Nephron (organoid): ENCODE data around the gene CARF.
"Not testable (repeated sequence)": the region's sequence is repeated elsewhere in the genome, so short reads cannot be mapped to it uniquely, and the experiment has no call there.

Experiments
- H3K27ac Mint-ChIP-seq, 3 experiments: 2 replicates each; pipeline ENCODE4 v1.8.0; 2020; ENCODE audit warnings: mixed read lengths in 3 of 3, mild to moderate bottlenecking in 2 of 3, moderate library complexity in 1 of 3
- H3K27me3 Mint-ChIP-seq: 2 replicates; pipeline ENCODE4 v1.8.0; 2021; ENCODE audit warnings: low read depth, mild to moderate bottlenecking, moderate library complexity, mixed read lengths
- H3K36me3 Mint-ChIP-seq: 2 replicates; pipeline ENCODE4 v1.8.0; 2020; ENCODE audit warnings: low read depth, mixed read lengths
- H3K4me1 Mint-ChIP-seq: 2 replicates; pipeline ENCODE4 v1.8.0; 2020; ENCODE audit warnings: mixed read lengths
- H3K4me3 Mint-ChIP-seq, 3 experiments: 2 replicates each; pipeline ENCODE4 v1.8.0; 2020; ENCODE audit warnings: mild to moderate bottlenecking in 3 of 3, mixed read lengths in 3 of 3, moderate library complexity in 2 of 3
- H3K9me3 Mint-ChIP-seq: 2 replicates; pipeline ENCODE4 v1.8.0; 2020; ENCODE audit warnings: mixed read lengths
- CTCF ChIP-seq, 3 experiments: fragments of 200-600 bp; sonication (generic); IDR thresholded peaks; one replicate each; pipeline ENCODE4 v1.5.0; 2021; ENCODE audit warnings: antibody characterized with exemption in 3 of 3; ENCODE audit not compliant: unreplicated experiment in 3 of 3

CARF gene

GRCh38 chr2:202945497-202945896, 33.4 kb downstream of the CARF start:
- Mint-ChIP-seq H3K4me1 (no peaks in the 10 kb centered on the region), H3K27ac (no peak overlapping the region), H3K9me3 (peaks cover 38% of the 10 kb centered on the region), H3K36me3 (peaks cover 64% of the 10 kb centered on the region), H3K27me3 (no peaks in the 10 kb centered on the region), H3K4me3 (no peak overlapping the region)
- no peak for TF ChIP-seq CTCF (IDR thresholded peaks at IDR 0.05; ENCODE audit: unreplicated experiment in 3 of 3)

GRCh38 chr2:202949333-202949732, 37.3 kb downstream of the CARF start:
- not testable (repeated sequence) for H3K4me1 Mint-ChIP-seq, H3K27ac Mint-ChIP-seq, H3K27me3 Mint-ChIP-seq, H3K4me3 Mint-ChIP-seq
- Mint-ChIP-seq H3K36me3 (peaks cover 52% of the 10 kb centered on the region), H3K9me3 (peaks cover 38% of the 10 kb centered on the region)

- Mint-ChIP-seq H3K4me3 (no peak overlapping the region), H3K27ac (no peak overlapping the region), H3K4me1 (no peaks in the 10 kb centered on the region), H3K9me3 (peaks cover 30% of the 10 kb centered on the region), H3K27me3 (no peaks in the 10 kb centered on the region), H3K36me3 (peaks cover 41% of the 10 kb centered on the region)
- TF ChIP-seq CTCF (IDR thresholded peaks at IDR 0.05; ENCODE audit: unreplicated experiment in 3 of 3): no peak
Measured at GRCh38 chr2:202950592-202950991, 38.5 kb downstream of the CARF start.

GRCh38 chr2:202960524-202960923, 48.4 kb downstream of the CARF start:
- H3K9me3 Mint-ChIP-seq: no peaks in the 10 kb centered on the region
- peaks cover 21% of the 10 kb centered on the region for H3K36me3 Mint-ChIP-seq
- no peaks in the 10 kb centered on the region for H3K4me1 Mint-ChIP-seq
- no peaks in the 10 kb centered on the region for H3K27me3 Mint-ChIP-seq
- no peak overlapping the region for H3K27ac Mint-ChIP-seq
- TF ChIP-seq CTCF (IDR thresholded peaks at IDR 0.05; ENCODE audit: unreplicated experiment in 3 of 3): no peak
- H3K4me3 Mint-ChIP-seq: no peak overlapping the region

GRCh38 chr2:202963712-202964111, 51.6 kb downstream of the CARF start:
- H3K4me3 Mint-ChIP-seq: no peak overlapping the region
- H3K9me3 Mint-ChIP-seq: no peaks in the 10 kb centered on the region
- no peaks in the 10 kb centered on the region for H3K27me3 Mint-ChIP-seq
- H3K36me3 Mint-ChIP-seq: peaks cover 3% of the 10 kb centered on the region
- TF ChIP-seq CTCF (IDR thresholded peaks at IDR 0.05; ENCODE audit: unreplicated experiment in 3 of 3): no peak
- H3K4me1 Mint-ChIP-seq: no peaks in the 10 kb centered on the region
- H3K27ac Mint-ChIP-seq: no peak overlapping the region

GRCh38 chr2:202965810-202966460, 53.9 kb downstream of the CARF start:
- no peaks in the 10 kb centered on the region for H3K27me3 Mint-ChIP-seq
- H3K4me1 Mint-ChIP-seq: no peaks in the 10 kb centered on the region
- no peak for TF ChIP-seq CTCF (IDR thresholded peaks at IDR 0.05; ENCODE audit: unreplicated experiment in 3 of 3)
- H3K4me3 Mint-ChIP-seq: no peak overlapping the region
- H3K36me3 Mint-ChIP-seq: peaks cover 3% of the 10 kb centered on the region
- H3K27ac Mint-ChIP-seq: no peak overlapping the region
- no peaks in the 10 kb centered on the region for H3K9me3 Mint-ChIP-seq

- not testable (repeated sequence) for H3K27me3 Mint-ChIP-seq, H3K4me1 Mint-ChIP-seq, H3K27ac Mint-ChIP-seq, H3K4me3 Mint-ChIP-seq, H3K9me3 Mint-ChIP-seq
- peaks cover 11% of the 10 kb centered on the region for H3K36me3 Mint-ChIP-seq
Measured at GRCh38 chr2:202969404-202969803, 57.3 kb downstream of the CARF start.
